Motor neuron (in vitro differentiated cells): ENCODE results near the gene GSTM1. TPM values are rescaled to one million over a fixed set of nuclear protein-coding genes. Genes with fewer than 3 reads are reported as not detected.
A peak's percentile ranks its signal among the peaks of the same experiment; 100 is the strongest.
"Not testable (repeated sequence)": the region's sequence is repeated elsewhere in the genome, so short reads cannot be mapped to it uniquely, and the experiment has no call there.

Source experiments
- ATAC-seq, 8 experiments: fragments of 200-7000 bp; cut with Tn5 transposase; replicated peaks in 6 of 8; 2 replicates each; pipeline ENCODE4 v1.8.0; 2021; ENCODE audit warnings: mild to moderate bottlenecking in 8 of 8, moderate library complexity in 8 of 8
- H3K27ac ChIP-seq, 2 donors: fragments of 250-450 bp; sonication (Bioruptor Pico); 2 replicates each; pipeline ENCODE4 v1.9.0; 2021; ENCODE audit warnings: antibody characterized with exemption in 2 of 2, mild to moderate bottlenecking in 2 of 2, moderate library complexity in 1 of 2
- H3K4me1 ChIP-seq, 2 donors: fragments of 250-450 bp; sonication (Bioruptor Pico); replicated peaks in 1 of 2; 2 replicates each; pipeline ENCODE4 v1.6.1; 2021; ENCODE audit warnings: antibody characterized with exemption in 2 of 2, mild to moderate bottlenecking in 2 of 2, moderate library complexity in 1 of 2
- H3K4me3 ChIP-seq, 5 donors: fragments of 250-450 bp; sonication (Bioruptor Pico); 2 replicates each; pipeline ENCODE4 v1.9.0; 2021; ENCODE audit warnings: antibody characterized with exemption in 5 of 5, mild to moderate bottlenecking in 5 of 5, moderate library complexity in 4 of 5
- WGBS, 10 experiments: fragments of 450-650 bp; shearing (Covaris generic); methylation state at CpG; one replicate each; pipeline ENCODE4 v1.0.0; 2022; 5-methylcytosine and 5-hydroxymethylcytosine counted together
- in situ Hi-C, 9 experiments: fragments of 400-800 bp; cut with MboI; loops; one replicate each; pipeline ENCODE4 v1.15.0; 2021; ENCODE audit warnings: low sequenced_read_pairs in 9 of 9, low pct_unique_long_range_greater_than_20kb in 2 of 9; ENCODE audit not compliant: unreplicated experiment in 9 of 9
- total RNA-seq, 8 experiments: library from RNA; unstranded; fragments of 300-600 nt; gene quantifications; 2 replicates each; pipeline versions ENCODE4 v1.2.3 to v1.2.4, GENCODE V29; 2022

GSTM1 gene
- total RNA-seq, 8 experiments from 2014 or later, result 2.6 to 5.2 (median 3.7) TPM; not detected in 5

DNA sequence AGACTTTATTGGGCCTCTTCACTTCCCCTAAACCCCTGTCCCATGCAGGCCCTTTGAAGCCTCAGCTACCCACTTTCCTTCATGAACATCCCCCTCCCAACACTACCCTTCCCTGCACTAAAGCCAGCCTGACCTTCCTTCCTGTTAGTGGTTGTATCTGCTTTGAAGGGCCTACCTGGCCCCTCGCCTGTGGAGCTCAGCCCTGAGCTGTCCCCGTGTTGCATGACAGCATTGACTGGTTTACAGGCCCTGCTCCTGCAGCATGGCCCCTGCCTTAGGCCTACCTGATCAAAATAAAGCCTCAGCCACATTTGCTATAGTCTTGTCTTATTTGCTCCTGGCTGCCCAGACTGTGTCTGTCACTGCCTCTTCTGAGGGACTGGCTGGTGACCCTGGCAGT lies 26.2 kb upstream of the GSTM1 start:
- in situ Hi-C loops, result loop anchor here in 1 of 9 experiments (25.0 kb wide), 1 partner anchor 101 kb away; the partner anchor contains the start of gene EPS8L3
- no peak overlapping the region for H3K4me3 ChIP-seq
- no peak for ATAC-seq
- 67 to 74% (median 74%) methylated on average over 2 of the region's 2 CpGs; no CpG with 5 or more reads in 7 of the 10 experiments for WGBS, 10 experiments
- peaks cover 14 to 15% of the 10 kb centered on the region in 2 donors for H3K4me1 ChIP-seq
- H3K27ac ChIP-seq, result no peak overlapping the region

DNA sequence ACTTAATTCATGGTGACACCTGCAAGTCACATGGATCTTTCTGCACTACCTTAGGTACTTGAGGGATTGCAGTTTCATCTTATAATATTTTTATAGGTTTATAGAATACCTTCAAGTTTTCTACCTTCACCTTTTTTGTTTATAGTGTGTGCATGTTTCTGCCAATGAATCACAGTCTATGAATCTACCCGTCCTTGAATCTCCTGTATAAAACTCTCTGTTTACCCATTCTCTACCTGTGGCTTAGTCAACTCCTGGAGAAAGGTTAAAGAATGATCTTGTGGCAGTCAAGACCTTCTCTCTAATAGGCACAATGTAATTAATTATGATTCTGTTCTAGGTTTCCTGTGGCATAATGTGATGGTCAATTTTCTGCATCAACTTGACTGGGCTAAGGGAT lies 22.9 kb upstream of the GSTM1 start:
- in situ Hi-C loops, result loop anchor here in 1 of 9 experiments (25.0 kb wide), 1 partner anchor 98 kb away; the partner anchor contains the start of gene EPS8L3
- Histone ChIP-seq H3K27ac (no peak overlapping the region), H3K4me1 (peaks cover 6 to 16% of the 10 kb centered on the region in 2 donors), H3K4me3 (no peak overlapping the region)
- 63 to 100% (median 95%) methylated on average over 1 of the region's 1 CpG; no CpG with 5 or more reads in 6 of the 10 experiments for WGBS, 10 experiments
- ATAC-seq, result no peak

DNA sequence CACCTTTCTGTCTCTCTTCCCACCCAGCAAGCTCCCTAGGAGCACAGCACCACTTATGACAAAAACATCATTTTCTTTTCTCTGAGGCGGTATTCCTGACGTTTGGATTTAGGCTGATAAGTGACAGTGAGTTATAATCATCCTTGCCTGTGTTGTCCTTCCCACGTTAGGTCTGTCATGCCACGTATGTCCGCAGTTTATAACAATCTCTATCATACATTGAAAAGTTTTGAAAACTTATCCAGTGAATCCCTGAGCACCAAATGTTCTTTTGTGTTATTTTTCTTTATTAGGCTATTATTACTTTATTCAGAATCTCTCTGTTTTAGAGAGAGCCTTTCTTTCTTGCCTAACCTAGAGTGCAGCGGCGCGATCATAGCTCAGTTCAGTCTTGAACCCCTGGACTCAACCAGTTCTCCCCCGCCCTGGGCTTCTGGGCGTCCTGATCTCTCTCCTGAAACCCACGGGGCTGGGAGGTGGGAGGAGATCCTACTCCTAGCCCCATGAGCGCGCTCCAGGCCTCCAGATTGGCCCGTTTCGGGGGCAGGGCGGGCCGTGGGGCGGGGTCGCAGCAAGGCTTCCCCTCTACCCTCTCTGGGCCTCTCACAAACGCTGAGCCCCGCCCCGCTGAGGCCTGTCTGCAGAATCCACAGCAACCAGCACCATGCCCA lies 20.0 kb upstream of the GSTM1 start, which contains the start of gene GSTM2:
Gene GSTM2 (plus strand): TSS at position 606 of the 671 bp plus-strand sequence. CDS start 59 bp downstream, at position 665.
- 12 to 100% (median 34%) methylated on average over 1 to 12 of the region's 22 CpGs; no CpG with 5 or more reads in 1 of the 10 experiments for WGBS, 10 experiments
- ATAC-seq, result peak; percentile 98 to 100 (median 99)
- peak within 1 kb of the TSS in 1 of 2 donors; percentile 15 for H3K27ac ChIP-seq
- peak within 1 kb of the TSS; percentile 29 to 45 (median 38) for H3K4me3 ChIP-seq
- in situ Hi-C loops, result loop anchor here in 1 of 9 experiments (25.0 kb wide), 1 partner anchor 95 kb away; the partner anchor contains the start of gene EPS8L3
- H3K4me1 ChIP-seq, result peaks cover 6 to 9% of the 10 kb centered on the region in 2 donors

DNA sequence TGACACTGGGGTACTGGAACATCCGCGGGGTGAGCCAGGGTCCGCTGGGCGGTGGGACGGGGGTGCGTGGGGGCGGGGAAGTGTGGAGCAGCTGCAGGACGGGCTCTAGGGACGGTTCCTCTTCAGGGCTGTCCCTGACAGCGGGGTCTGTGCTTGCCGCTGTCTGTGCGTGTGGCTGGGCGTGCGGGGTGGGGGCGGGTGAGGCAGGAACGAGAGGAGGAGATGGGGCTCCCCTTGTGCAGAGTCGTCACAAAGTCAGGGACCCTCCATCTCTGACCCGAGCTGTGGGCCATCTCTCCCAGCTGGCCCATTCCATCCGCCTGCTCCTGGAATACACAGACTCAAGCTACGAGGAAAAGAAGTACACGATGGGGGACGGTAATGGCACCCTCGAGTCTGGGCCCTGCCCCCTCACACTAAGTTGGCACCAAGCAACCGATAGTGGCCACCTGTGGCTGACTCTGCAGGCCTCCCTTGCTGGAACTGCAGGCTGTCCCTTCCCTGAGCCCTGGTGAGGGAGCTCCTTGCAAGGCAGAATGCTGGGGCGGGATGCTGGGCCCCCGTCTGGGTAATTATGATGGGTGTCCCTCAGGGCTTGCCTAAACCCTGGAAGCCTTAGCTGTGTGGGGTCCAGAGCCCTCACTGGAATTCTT lies 19.4 kb upstream of the GSTM1 start:
- in situ Hi-C loops, result loop anchor here in 1 of 9 experiments (25.0 kb wide), 1 partner anchor 94 kb away; the partner anchor contains the start of gene EPS8L3
- Histone ChIP-seq H3K27ac (peak overlapping the region in 1 of 2 donors; percentile 15), H3K4me1 (peaks cover 6 to 9% of the 10 kb centered on the region in 2 donors), H3K4me3 (peak overlapping the region; percentile 29 to 45 (median 38))
- 19 to 80% (median 20%) methylated on average over 1 to 7 of the region's 26 CpGs; no CpG with 5 or more reads in 7 of the 10 experiments for WGBS, 10 experiments
- peak in 6 of 8 experiments; percentile 7 to 69 (median 48) for ATAC-seq

DNA sequence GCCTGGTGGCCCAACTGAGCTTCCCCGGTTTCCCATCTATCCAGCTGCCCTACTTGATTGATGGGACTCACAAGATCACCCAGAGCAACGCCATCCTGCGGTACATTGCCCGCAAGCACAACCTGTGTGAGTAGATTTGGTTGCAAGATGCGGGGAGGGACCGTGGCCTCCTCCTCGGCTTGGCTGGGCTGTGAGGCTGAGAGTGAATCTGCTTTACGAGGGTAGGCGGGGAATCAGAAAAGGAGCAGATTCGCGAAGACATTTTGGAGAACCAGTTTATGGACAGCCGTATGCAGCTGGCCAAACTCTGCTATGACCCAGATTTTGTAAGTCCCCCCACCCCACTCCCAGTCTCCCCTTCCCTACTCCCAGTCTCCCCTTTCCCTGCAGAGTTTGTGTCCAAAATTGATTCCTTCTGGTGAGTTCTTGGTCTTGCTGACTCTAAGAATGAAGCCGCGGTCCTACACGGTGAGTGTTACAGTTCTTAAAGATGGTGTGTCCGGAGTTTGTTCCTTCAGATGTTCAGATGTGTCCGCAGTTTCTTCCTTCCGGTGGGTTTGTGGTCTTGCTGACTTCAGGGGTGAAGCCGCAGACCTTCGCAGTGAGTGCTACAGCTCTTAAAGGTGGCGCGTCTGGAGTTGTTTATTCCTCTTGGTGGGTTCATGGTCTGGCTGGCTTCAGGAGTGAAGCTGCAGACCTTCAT lies 18.2 kb upstream of the GSTM1 start:
- ATAC-seq, result no peak
- H3K4me3 ChIP-seq, result no peak overlapping the region
- in situ Hi-C loops, result loop anchor here in 1 of 9 experiments (25.0 kb wide), 1 partner anchor 93 kb away; the partner anchor contains the start of gene EPS8L3
- 75 to 100% (median 100%) methylated on average over 4 to 14 of the region's 22 CpGs; no CpG with 5 or more reads in 5 of the 10 experiments for whole genome bisulfite sequencing, 10 experiments
- H3K4me1 ChIP-seq, result peaks cover 6 to 9% of the 10 kb centered on the region in 2 donors
- H3K27ac ChIP-seq, result no peak overlapping the region

DNA sequence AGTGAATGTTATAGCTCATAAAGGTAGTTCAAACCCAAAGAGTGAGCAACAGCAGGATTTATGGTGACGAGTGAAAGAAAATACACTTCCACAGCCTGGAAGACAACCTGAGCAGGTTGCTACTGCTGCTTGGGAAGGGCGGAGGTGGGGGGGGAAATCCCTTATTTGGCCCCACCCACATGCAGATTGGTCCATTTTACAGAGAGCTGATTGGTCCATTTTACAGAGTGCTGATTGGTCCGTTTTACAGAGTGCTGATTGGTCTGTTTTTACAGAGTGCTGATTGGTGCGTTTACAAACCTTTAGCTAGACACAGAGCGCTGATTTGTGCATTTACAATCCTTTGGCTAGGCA lies 17.7 kb upstream of the GSTM1 start:
- 90 to 100% (median 100%) methylated on average over 1 to 2 of the region's 5 CpGs; no CpG with 5 or more reads in 6 of the 10 experiments for WGBS, 10 experiments
- not testable (repeated sequence) for H3K4me3 ChIP-seq, H3K4me1 ChIP-seq, H3K27ac ChIP-seq, ATAC-seq
- in situ Hi-C loops, result loop anchor here in 1 of 9 experiments (25.0 kb wide), 1 partner anchor 92 kb away; the partner anchor contains the start of gene EPS8L3

DNA sequence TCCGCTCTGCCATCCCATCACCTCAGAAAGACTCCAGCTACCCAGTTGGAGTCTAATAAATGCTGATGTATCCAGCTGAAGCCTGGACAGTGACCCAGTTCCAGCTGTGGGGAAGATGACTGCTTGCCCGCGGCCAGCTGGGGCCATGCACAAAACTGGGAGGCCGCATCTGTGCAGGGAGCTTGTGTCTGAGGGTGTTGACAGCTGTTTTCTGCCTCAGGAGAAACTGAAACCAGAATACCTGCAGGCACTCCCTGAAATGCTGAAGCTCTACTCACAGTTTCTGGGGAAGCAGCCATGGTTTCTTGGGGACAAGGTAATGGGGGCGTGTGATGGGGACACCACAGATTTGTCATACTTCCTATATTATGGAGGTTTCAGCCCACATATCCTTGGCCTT lies 16.6 kb upstream of the GSTM1 start:
- WGBS, 10 experiments, result 40 to 100% (median 95%) methylated on average over 1 to 5 of the region's 5 CpGs; no CpG with 5 or more reads in 3 of the 10 experiments
- Histone ChIP-seq H3K27ac (no peak overlapping the region), H3K4me1 (peaks cover 6 to 9% of the 10 kb centered on the region in 2 donors), H3K4me3 (no peak overlapping the region)
- ATAC-seq, result no peak
- in situ Hi-C loops, result loop anchor here in 1 of 9 experiments (25.0 kb wide), 1 partner anchor 91 kb away; the partner anchor contains the start of gene EPS8L3

DNA sequence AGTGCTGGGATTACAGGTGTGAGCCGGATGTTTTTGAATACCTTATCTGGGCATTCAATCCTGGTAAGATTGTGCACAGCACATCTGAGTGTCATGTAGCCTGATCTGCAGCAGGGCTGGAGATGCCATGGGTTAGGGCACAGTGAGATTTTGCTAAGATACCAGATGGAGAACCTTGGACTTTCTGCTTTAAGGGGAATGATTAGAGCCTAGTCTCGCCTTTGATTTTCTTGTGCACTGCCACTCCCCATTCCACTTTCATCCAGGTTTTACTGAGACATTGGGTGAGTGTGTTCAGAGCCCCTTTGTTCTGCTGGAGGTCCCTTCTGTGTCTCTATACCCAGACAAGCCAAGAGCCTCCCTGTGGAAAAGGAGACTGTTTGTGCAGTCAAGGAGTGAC lies 13.8 kb upstream of the GSTM1 start:
- 86 to 100% methylated on average over 1 of the region's 2 CpGs; no CpG with 5 or more reads in 8 of the 10 experiments for WGBS, 10 experiments
- H3K4me3 ChIP-seq, H3K4me1 ChIP-seq, H3K27ac ChIP-seq, ATAC-seq: not testable (repeated sequence)
- in situ Hi-C loops, result loop anchor here in 1 of 9 experiments (25.0 kb wide), 1 partner anchor 88 kb away; the partner anchor contains the start of gene EPS8L3

DNA sequence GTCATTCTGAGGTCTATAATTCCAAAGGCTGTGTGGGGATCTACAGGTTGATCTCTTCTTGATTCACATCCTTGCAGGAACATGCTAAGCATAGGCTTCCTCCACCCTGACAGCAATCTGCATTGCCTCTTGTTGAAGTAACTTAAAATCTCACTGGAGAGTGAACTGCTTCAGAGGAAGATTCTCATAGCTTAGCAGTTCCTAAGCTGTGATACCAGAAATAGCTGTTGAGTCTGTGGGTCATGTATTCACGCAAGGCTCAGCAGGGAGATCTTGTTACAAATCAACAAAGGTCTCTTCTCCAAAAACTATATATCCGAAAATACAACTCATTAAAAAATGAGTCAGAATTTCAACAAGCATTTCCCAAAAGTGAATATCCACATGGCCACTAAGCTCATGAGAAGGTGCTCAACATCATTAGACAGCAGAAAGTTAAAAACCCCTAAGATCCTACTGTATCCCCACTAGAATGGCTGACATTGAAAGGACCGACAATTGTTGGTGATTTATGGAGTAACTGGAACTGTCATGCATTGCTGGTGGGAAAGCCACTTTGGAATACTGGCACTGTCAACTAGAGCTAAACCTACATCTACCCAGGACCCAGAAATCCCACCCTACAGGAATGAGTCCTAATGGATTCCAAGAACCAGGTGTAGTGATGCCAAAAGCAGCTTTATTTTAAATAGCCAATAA lies 10.8 kb upstream of the GSTM1 start:
- ATAC-seq, H3K27ac ChIP-seq, H3K4me3 ChIP-seq, H3K4me1 ChIP-seq, in situ Hi-C loops: not testable (repeated sequence)
- 74 to 100% (median 92%) methylated on average over 1 to 3 of the region's 3 CpGs; no CpG with 5 or more reads in 4 of the 10 experiments for WGBS, 10 experiments

DNA sequence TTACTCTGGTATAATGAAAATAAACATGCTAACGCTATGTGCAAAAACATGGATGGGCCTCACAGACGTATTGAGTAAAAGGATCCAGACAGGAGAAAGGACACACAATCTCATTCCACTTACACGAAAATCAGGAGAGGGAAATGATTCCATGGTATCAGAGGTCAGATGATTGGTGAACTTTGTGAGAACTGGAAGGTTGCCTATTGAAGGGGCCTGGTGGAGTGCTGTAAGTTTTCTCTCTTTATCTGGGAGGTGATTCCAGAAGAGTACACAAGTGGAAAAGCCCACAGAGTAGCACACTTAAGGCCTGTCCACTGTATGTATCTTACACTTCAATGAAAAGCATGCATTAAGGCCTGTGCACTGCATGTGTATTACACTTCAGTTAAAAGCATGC lies 10.2 kb upstream of the GSTM1 start:
- H3K4me3 ChIP-seq, result no peak overlapping the region
- in situ Hi-C loops, result no loop called here
- 33 to 100% (median 80%) methylated on average over 2 to 3 of the region's 3 CpGs for WGBS, 10 experiments
- no peak overlapping the region for H3K27ac ChIP-seq
- no peak for ATAC-seq
- no peaks in the 10 kb centered on the region for H3K4me1 ChIP-seq

DNA sequence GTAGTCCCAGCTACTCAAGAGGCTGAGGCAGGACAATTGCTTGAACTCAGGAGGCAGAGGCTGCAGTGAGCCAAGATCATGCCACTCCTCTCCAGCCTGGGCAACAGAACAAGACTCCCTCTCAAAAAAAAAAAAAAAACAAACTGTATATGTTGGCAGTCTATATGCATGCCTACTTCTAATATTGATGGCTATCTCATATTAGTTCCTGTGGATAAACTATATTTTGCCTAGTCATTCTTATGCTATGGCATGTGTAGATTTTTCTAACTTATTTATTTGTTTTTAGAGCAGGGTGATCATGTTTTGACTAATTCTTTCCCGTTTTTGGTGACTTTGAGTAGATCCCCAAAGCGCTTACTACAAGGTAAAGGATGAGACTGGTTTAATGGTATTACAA lies 9.0 kb upstream of the GSTM1 start:
- 57 to 89% (median 83%) methylated on average over 1 to 2 of the region's 2 CpGs; no CpG with 5 or more reads in 1 of the 10 experiments for WGBS, 10 experiments
- ATAC-seq, in situ Hi-C loops, H3K27ac ChIP-seq, H3K4me1 ChIP-seq, H3K4me3 ChIP-seq: not testable (repeated sequence)

DNA sequence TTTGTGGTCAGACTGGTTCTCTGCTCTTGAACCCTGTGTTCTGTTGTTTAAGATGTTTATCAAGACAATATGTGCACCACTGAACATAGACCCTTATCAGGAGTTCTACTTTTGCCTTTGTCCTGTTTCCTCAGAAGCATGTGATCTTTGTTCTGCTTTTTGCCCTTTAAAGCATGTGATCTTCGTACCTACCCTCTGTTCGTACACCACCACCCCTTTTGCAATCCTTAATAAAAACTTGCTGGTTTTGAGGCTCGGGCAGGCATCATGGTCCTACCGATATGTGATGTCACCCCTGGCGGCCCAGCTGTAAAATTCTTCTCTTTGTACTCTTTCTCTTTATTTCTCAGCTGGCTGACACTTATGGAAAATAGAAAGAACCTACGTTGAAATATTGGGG lies 2.8 kb upstream of the GSTM1 start:
- H3K4me3 ChIP-seq, H3K4me1 ChIP-seq, ATAC-seq, H3K27ac ChIP-seq, in situ Hi-C loops: not testable (repeated sequence)
- 72 to 100% (median 94%) methylated on average over 1 to 6 of the region's 6 CpGs; no CpG with 5 or more reads in 6 of the 10 experiments for WGBS, 10 experiments
